Measurements from ENCODE around the gene MYCBP2.

The MYCBP2 gene

GRCh38 chr13:77084755-77085154 lies 242.1 kb downstream of the MYCBP2 start:
- no peak for DNase-seq

GRCh38 chr13:77079902-77080413 lies 246.9 kb downstream of the MYCBP2 start:
- DNase-seq = no peak

- DNase-seq = no peak
Observed at GRCh38 chr13:77067519-77067918, 259.4 kb downstream of the MYCBP2 start.

GRCh38 chr13:77065461-77066147 lies 261.3 kb downstream of the MYCBP2 start:
- DNase-seq = no peak

GRCh38 chr13:77062097-77062496 lies 264.8 kb downstream of the MYCBP2 start:
- no peak for DNase-seq

GRCh38 chr13:77061362-77061761 lies 265.5 kb downstream of the MYCBP2 start:
- no peak for DNase-seq

DNA sequence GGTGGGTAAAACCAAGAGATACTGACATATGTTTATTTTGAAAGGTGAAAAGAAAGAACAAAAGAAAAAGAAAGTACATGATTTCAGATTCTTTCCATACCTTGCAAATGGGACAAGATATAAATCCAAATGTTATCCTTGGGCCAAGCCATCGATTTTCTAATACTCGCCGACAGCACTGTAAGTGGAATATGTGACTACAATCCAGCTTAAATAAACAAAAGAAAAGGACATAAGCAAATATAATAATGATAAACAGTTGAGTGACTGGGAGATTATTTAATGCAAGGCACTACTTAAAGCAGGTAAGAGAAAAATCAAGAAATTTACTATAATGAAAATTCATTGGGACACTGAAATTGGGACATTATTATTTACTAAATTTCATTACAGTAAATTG lies 270.0 kb downstream of the MYCBP2 start:
- no peak for DNase-seq

DNA sequence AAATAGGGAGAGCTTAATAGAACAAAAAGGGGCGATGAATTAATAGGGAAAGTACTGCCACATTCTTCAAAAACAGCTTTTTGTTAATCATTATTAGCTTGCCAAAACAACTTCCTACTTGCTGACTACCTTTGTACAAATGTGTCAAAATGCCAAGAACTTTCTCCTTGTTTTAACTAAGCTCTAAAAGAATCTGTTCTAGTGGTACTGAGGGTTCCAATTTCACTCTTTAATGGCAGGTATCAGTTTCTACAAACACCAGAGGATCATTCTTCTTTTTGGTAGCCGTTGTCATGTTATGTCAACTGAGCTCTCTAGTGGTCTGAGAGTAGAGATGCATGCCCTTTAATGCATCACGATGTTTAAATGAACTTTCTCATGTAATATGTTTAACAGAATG lies 270.5 kb downstream of the MYCBP2 start:
- DNase-seq = no peak

DNA sequence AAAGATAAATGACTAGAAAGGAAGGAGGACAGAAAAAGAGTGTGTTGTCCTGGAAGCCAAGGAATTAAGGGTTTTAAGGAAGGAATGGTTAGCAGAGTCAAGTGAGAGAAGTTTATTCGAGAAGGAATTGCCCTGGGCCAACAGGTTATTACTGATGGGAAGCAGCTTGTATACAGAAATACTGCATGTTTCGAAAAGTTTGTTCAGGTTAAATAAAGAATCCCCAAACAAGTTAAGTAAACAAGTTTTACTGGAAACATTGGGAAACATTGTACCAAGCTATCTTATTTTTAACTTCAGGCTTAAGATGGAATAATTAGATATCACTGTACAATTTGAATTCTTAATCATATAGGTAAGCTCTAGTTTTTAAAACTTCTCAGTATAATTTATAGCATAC lies 271.7 kb downstream of the MYCBP2 start:
- DNase-seq = no peak

- no peak for DNase-seq
Observed at GRCh38 chr13:77053192-77053591, 273.7 kb downstream of the MYCBP2 start.

- DNase-seq = no peak
Observed at GRCh38 chr13:77048681-77049080, 278.2 kb downstream of the MYCBP2 start.

- no peak for DNase-seq
Observed at GRCh38 chr13:77047649-77048343, 279.1 kb downstream of the MYCBP2 start.

- no peak for DNase-seq
Observed at GRCh38 chr13:77042566-77043177, 284.2 kb downstream of the MYCBP2 start.

- DNase-seq = no peak
Observed at GRCh38 chr13:77040835-77041234, 286.1 kb downstream of the MYCBP2 start.

GRCh38 chr13:77040076-77040475 lies 286.8 kb downstream of the MYCBP2 start:
- DNase-seq = no peak

GRCh38 chr13:77038907-77039480 lies 287.9 kb downstream of the MYCBP2 start:
- no peak for DNase-seq

GRCh38 chr13:77036279-77036678 lies 290.6 kb downstream of the MYCBP2 start:
- no peak for DNase-seq

- no peak for DNase-seq
Observed at GRCh38 chr13:77034881-77035280, 292.0 kb downstream of the MYCBP2 start.

GRCh38 chr13:77033717-77034302 lies 293.1 kb downstream of the MYCBP2 start:
- DNase-seq = no peak

DNA sequence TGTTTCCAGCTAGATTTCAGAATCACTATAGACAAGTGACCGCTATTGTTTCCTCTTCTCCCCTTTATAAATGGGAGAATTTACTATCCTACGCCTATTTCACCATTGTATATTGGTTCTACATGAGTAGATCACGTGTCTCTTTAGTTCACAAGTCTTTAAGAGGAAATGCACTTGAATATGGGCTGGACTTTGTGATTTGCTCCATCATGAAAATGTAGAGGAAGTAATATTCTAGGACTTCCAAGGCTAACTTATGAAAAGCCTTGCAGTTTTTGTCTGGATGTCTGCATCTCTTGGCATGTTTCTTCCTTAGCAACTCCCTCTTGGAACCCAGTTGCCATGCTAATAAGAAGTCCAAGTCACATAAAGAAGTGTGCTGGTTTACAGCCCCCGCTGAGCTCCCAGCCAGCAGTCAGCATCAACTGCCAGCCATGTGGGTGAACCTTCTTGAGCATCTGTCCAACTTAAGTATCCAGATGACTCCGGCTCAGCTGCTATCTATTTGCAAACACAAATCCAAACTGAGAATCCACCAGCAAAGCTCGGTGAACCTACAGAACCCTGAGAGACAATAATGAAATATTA lies 295.1 kb downstream of the MYCBP2 start:
- no peak for DNase-seq

DNA sequence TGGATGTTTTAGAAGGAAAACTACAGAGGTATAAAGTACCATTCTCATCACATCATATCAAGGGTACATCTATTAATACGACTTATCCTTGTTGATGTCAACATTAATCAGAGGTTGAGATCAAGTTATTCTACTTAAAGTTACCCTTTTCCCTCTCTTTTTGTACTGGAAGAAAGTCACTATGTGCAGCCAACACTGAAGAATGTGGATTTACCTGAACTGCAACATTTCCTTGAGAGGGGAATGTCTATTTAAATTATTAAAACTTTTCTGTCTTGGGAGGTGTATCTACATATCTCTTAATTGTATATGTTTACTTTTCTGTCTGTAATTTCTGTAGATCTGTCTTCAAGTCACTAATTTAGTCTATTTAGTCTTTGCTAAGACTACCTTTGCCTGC lies 297.5 kb downstream of the MYCBP2 start:
- no peak for DNase-seq

DNA sequence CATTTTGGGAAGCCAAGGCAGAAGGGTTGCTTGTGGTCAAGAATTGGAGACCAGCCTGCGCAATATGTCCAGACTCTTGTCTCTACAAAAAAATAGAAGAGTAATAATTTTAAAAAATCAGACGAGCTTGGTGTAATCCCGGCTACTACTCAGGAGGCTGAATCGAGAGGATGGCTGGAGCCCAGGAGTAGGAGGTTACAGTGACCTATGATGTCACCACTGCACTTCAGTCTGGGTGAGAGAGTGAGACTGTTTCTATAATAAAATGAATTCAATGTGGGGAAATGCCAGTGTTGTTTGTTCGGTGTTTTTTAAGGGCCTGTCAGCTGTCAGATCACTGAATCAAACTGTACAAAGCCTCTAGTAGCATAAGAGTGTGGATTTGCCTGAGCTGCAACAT lies 298.7 kb downstream of the MYCBP2 start:
- DNase-seq = no peak
